Smooth muscle cell (in vitro differentiated cells): ENCODE measurements around the gene SYT1. TPM values are rescaled to one million over a fixed set of nuclear protein-coding genes. Genes with fewer than 3 reads are reported as not detected.

Source experiments
- DNase-seq: peaks from one replicate; lab custom pipeline; 2025; ENCODE audit not compliant: unreplicated experiment; lab: John Stamatoyannopoulos, UW
- H2AFZ ChIP-seq: fragments of 200-600 bp; sonication (generic); 2 replicates; pipeline ENCODE4 v1.6.0; 2016; ENCODE audit warnings: antibody characterized with exemption, low read depth, mild to moderate bottlenecking
- H3F3A ChIP-seq: fragments of 200-600 bp; sonication (generic); 2 replicates; pipeline ENCODE4 v1.6.0; 2017; ENCODE audit warnings: antibody characterized with exemption, low read depth
- H3K27ac ChIP-seq: fragments of 200-600 bp; sonication (generic); 2 replicates; pipeline ENCODE4 v1.5.1; 2016; ENCODE audit warnings: low read depth, mild to moderate bottlenecking
- H3K27me3 ChIP-seq: fragments of 200-600 bp; sonication (generic); 2 replicates; pipeline ENCODE4 v1.6.1; 2016; ENCODE audit warnings: low read depth, mild to moderate bottlenecking
- H3K36me3 ChIP-seq: fragments of 200-600 bp; sonication (generic); 2 replicates; pipeline ENCODE4 v1.5.1; 2016; ENCODE audit warnings: low read depth
- H3K4me1 ChIP-seq: fragments of 200-600 bp; sonication (generic); 2 replicates; pipeline ENCODE4 v1.5.1; 2016; ENCODE audit warnings: low read depth
- H3K4me2 ChIP-seq: fragments of 200-600 bp; sonication (generic); 2 replicates; pipeline ENCODE4 v1.6.0; 2016; ENCODE audit warnings: mild to moderate bottlenecking
- H3K4me3 ChIP-seq: fragments of 200-600 bp; sonication (generic); 2 replicates; pipeline ENCODE4 v1.5.1; 2016; ENCODE audit warnings: mild to moderate bottlenecking
- H3K79me2 ChIP-seq: fragments of 200-600 bp; sonication (generic); 2 replicates; pipeline ENCODE4 v1.6.0; 2016; ENCODE audit warnings: low read depth, mild to moderate bottlenecking
- H3K9ac ChIP-seq: fragments of 200-600 bp; sonication (generic); 2 replicates; pipeline ENCODE4 v1.6.0; 2016; ENCODE audit warnings: low read depth
- H3K9me3 ChIP-seq: fragments of 200-600 bp; sonication (generic); replicated peaks from 2 replicates; pipeline ENCODE4 v1.5.1; 2016; ENCODE audit warnings: low read depth
- H4K20me1 ChIP-seq: fragments of 200-600 bp; sonication (generic); 2 replicates; pipeline ENCODE4 v1.6.0; 2016; ENCODE audit warnings: low read depth
- CTCF ChIP-seq: fragments of 200-600 bp; sonication (generic); IDR thresholded peaks from 2 replicates; pipeline ENCODE4 v1.5.1; 2017; ENCODE audit warnings: borderline replicate concordance, mild to moderate bottlenecking, antibody characterized with exemption; ENCODE audit not compliant: insufficient read depth, poor library complexity, severe bottlenecking
- WGBS: methylation state at CpG from one replicate; pipeline ENCODE4 v1.1.7; 2016; ENCODE audit warnings: low lambda C conversion rate; 5-methylcytosine and 5-hydroxymethylcytosine counted together
- polyA plus RNA-seq: library from polyadenylated mRNA; unstranded; fragments of >200 nt; fragmentation: Nextera tagmentation; extraction: Ambion mirVana; gene quantifications from 2 replicates; pipeline ENCODE4 v1.2.1, GENCODE V29; 2016
- total RNA-seq: library from RNA; depleted of rRNA; stranded (reverse); fragments of >200 nt; gene quantifications from 2 replicates; pipeline ENCODE4 v1.2.3, GENCODE V29; 2014

Gene SYT1
- total and polyA plus RNA-seq, 2 experiments from 2014 or later: 5.2 to 10.2 TPM

- Histone ChIP-seq H2AFZ (no peak overlapping the region), H3K4me3 (no peak overlapping the region), H3K9me3 (no peaks in the 10 kb centered on the region), H3K36me3 (no peaks in the 10 kb centered on the region), H3F3A (no peaks in the 10 kb centered on the region), H3K4me1 (no peaks in the 10 kb centered on the region), H3K79me2 (no peaks in the 10 kb centered on the region), H3K4me2 (no peak overlapping the region), H3K27me3 (no peaks in the 10 kb centered on the region), H3K27ac (no peak overlapping the region), H4K20me1 (no peaks in the 10 kb centered on the region), H3K9ac (no peak overlapping the region)
- DNase-seq: no peak
- no peak for TF ChIP-seq CTCF
- 96% methylated on average over 3 of the region's 3 CpGs for WGBS
These were observed 424.3 kb downstream of the SYT1 start for GRCh38 chr12:79288911-79289310.

GRCh38 chr12:79291711-79292110 is 427.1 kb downstream of the SYT1 start:
- DNase-seq: no peak
- Histone ChIP-seq H3K79me2 (no peaks in the 10 kb centered on the region), H3K4me3 (no peak overlapping the region), H3K9ac (no peak overlapping the region), H2AFZ (no peak overlapping the region), H4K20me1 (no peaks in the 10 kb centered on the region), H3K9me3 (no peaks in the 10 kb centered on the region), H3K36me3 (no peaks in the 10 kb centered on the region), H3K4me1 (no peaks in the 10 kb centered on the region), H3K4me2 (no peak overlapping the region), H3F3A (no peaks in the 10 kb centered on the region), H3K27me3 (no peaks in the 10 kb centered on the region), H3K27ac (no peak overlapping the region)
- 94% methylated on average over 3 of the region's 3 CpGs for WGBS
- TF ChIP-seq CTCF: no peak

- H3K27me3 ChIP-seq: no peaks in the 10 kb centered on the region
- H3K9me3 ChIP-seq: no peaks in the 10 kb centered on the region
- H3K36me3 ChIP-seq: no peaks in the 10 kb centered on the region
- no peak for TF ChIP-seq CTCF
- H3K4me1 ChIP-seq: no peaks in the 10 kb centered on the region
- DNase-seq: no peak
- no peak overlapping the region for H3K9ac ChIP-seq
- no peaks in the 10 kb centered on the region for H3K79me2 ChIP-seq
- no peaks in the 10 kb centered on the region for H4K20me1 ChIP-seq
- no peak overlapping the region for H2AFZ ChIP-seq
- H3K4me2 ChIP-seq: no peak overlapping the region
- H3K4me3 ChIP-seq: no peak overlapping the region
- H3K27ac ChIP-seq: no peak overlapping the region
- 96% methylated on average over 2 of the region's 2 CpGs for WGBS
- H3F3A ChIP-seq: no peaks in the 10 kb centered on the region
These were observed 430.0 kb downstream of the SYT1 start for GRCh38 chr12:79294590-79294989.

GRCh38 chr12:79295572-79295971 is 431.0 kb downstream of the SYT1 start:
- H3K4me1 ChIP-seq: no peaks in the 10 kb centered on the region
- H3F3A ChIP-seq: no peaks in the 10 kb centered on the region
- H3K4me3 ChIP-seq: no peak overlapping the region
- H3K4me2 ChIP-seq: no peak overlapping the region
- no peaks in the 10 kb centered on the region for H3K79me2 ChIP-seq
- TF ChIP-seq CTCF: no peak
- H3K9me3 ChIP-seq: no peaks in the 10 kb centered on the region
- no peaks in the 10 kb centered on the region for H3K27me3 ChIP-seq
- H3K27ac ChIP-seq: no peak overlapping the region
- no peaks in the 10 kb centered on the region for H4K20me1 ChIP-seq
- H2AFZ ChIP-seq: no peak overlapping the region
- H3K36me3 ChIP-seq: no peaks in the 10 kb centered on the region
- H3K9ac ChIP-seq: no peak overlapping the region
- DNase-seq: no peak
